Neural progenitor cell (in vitro differentiated cells): ENCODE results near the gene PRRG4. TPM values are rescaled to one million over a fixed set of nuclear protein-coding genes. Genes with fewer than 3 reads are reported as not detected.

Experiments used
- DNase-seq: peaks from one replicate; pipeline ENCODE4 v3.0.0-alpha.2; 2016; ENCODE audit warnings: low spot score
- H2AFZ ChIP-seq: fragments of 200-600 bp; sonication (generic); replicated peaks from 2 replicates; pipeline ENCODE4 v1.6.1; 2016; ENCODE audit warnings: antibody characterized with exemption
- H3F3A ChIP-seq: fragments of 200-600 bp; sonication (generic); 2 replicates; pipeline ENCODE4 v1.6.1; 2016; ENCODE audit warnings: antibody characterized with exemption, low read depth
- H3K27ac ChIP-seq: fragments of 200-600 bp; sonication (generic); 2 replicates; pipeline ENCODE4 v1.5.1; 2016; ENCODE audit warnings: mild to moderate bottlenecking
- H3K27me3 ChIP-seq: fragments of 200-600 bp; sonication (generic); 2 replicates; pipeline ENCODE4 v1.6.1; 2016; ENCODE audit warnings: mild to moderate bottlenecking, moderate library complexity
- H3K36me3 ChIP-seq: fragments of 200-600 bp; sonication (generic); 2 replicates; pipeline ENCODE4 v1.5.1; 2016
- H3K4me1 ChIP-seq: fragments of 200-600 bp; sonication (generic); 2 replicates; pipeline ENCODE4 v1.6.1; 2016; ENCODE audit warnings: mixed run types
- H3K4me2 ChIP-seq: fragments of 200-600 bp; sonication (generic); 2 replicates; pipeline ENCODE4 v1.6.1; 2016
- H3K4me3 ChIP-seq: fragments of 200-600 bp; sonication (generic); 2 replicates; pipeline ENCODE4 v1.5.1; 2016
- H3K79me2 ChIP-seq: fragments of 200-600 bp; sonication (generic); 2 replicates; pipeline ENCODE4 v1.6.1; 2016; ENCODE audit warnings: low read depth
- H3K9ac ChIP-seq: fragments of 200-600 bp; sonication (generic); 2 replicates; pipeline ENCODE4 v1.6.1; 2016
- H3K9me3 ChIP-seq: fragments of 200-600 bp; sonication (generic); 2 replicates; pipeline ENCODE4 v1.5.1; 2016; ENCODE audit warnings: low read depth
- H4K20me1 ChIP-seq: fragments of 200-600 bp; sonication (generic); 2 replicates; pipeline ENCODE4 v1.6.1; 2016; ENCODE audit warnings: low read depth
- H3K27ac Mint-ChIP-seq: 3 replicates; pipeline ENCODE4 v1.8.0; 2021; ENCODE audit warnings: mixed read lengths
- H3K27me3 Mint-ChIP-seq: 2 replicates; pipeline ENCODE4 v1.8.0; 2022; ENCODE audit warnings: low read depth, mild to moderate bottlenecking, inconsistent platforms, moderate library complexity, mixed read lengths; ENCODE audit not compliant: insufficient read depth
- H3K36me3 Mint-ChIP-seq: 3 replicates; pipeline ENCODE4 v1.8.0; 2021; ENCODE audit warnings: mixed read lengths
- H3K4me1 Mint-ChIP-seq: 3 replicates; pipeline ENCODE4 v1.8.0; 2021; ENCODE audit warnings: mixed read lengths
- H3K4me3 Mint-ChIP-seq: 3 replicates; pipeline ENCODE4 v1.8.0; 2021; ENCODE audit warnings: mild to moderate bottlenecking, moderate library complexity, mixed read lengths
- H3K9me3 Mint-ChIP-seq: 3 replicates; pipeline ENCODE4 v1.8.0; 2020; ENCODE audit warnings: mixed read lengths
- CTCF ChIP-seq: fragments of 200-600 bp; sonication (generic); IDR thresholded peaks from 2 replicates; pipeline ENCODE4 v1.5.1; 2017; ENCODE audit warnings: antibody characterized with exemption, mild to moderate bottlenecking
- EZH2 ChIP-seq: fragments of 200-600 bp; sonication (generic); IDR thresholded peaks from 2 replicates; pipeline ENCODE4 v1.6.1; 2017; ENCODE audit warnings: antibody characterized with exemption, mild to moderate bottlenecking, moderate library complexity
- EZH2phosphoT487 ChIP-seq: fragments of 200-600 bp; sonication (generic); IDR thresholded peaks from 2 replicates; pipeline ENCODE4 v1.6.1; 2017; ENCODE audit warnings: antibody characterized with exemption
- total RNA-seq: library from RNA; depleted of rRNA; stranded (reverse); fragments of >200 nt; gene quantifications from 2 replicates; pipeline ENCODE4 v1.2.3, GENCODE V29; 2015; ENCODE audit warnings: low replicate concordance

Gene PRRG4
- total RNA-seq, 1 donor from 2014 or later, result 0.06 TPM

GRCh38 chr11:32792948-32793475 is 36.7 kb upstream of the PRRG4 start:
- Histone ChIP-seq H3K9ac (no peak overlapping the region), H3K27me3 (peaks cover 4% of the 10 kb centered on the region), H3K4me2 (peak overlapping the region; percentile 62), H3K79me2 (no peaks in the 10 kb centered on the region), H3K36me3 (no peaks in the 10 kb centered on the region), H3K4me1 (no peaks in the 10 kb centered on the region), H3K27ac (no peak overlapping the region), H3F3A (no peaks in the 10 kb centered on the region), H2AFZ (peak overlapping the region; percentile 68), H4K20me1 (no peaks in the 10 kb centered on the region), H3K4me3 (peak overlapping the region; percentile 12), H3K9me3 (no peaks in the 10 kb centered on the region)
- DNase-seq, result peak; percentile 57
- peaks cover 2% of the 10 kb centered on the region for H3K27me3 Mint-ChIP-seq
- no peak overlapping the region for H3K4me3 Mint-ChIP-seq
- H3K36me3 Mint-ChIP-seq, result no peaks in the 10 kb centered on the region
- peak; percentile 83 for TF ChIP-seq CTCF
- no peak for TF ChIP-seq EZH2
- H3K27ac Mint-ChIP-seq, result no peak overlapping the region
- H3K4me1 Mint-ChIP-seq, result no peaks in the 10 kb centered on the region
- H3K9me3 Mint-ChIP-seq, result no peaks in the 10 kb centered on the region

- H3K4me2 ChIP-seq, result no peak within 1 kb of the TSS
- Mint-ChIP-seq H3K27me3 (peaks cover 2% of the 10 kb centered on the region), H3K4me3 (no peak within 1 kb of the TSS), H3K36me3 (no peaks in the 10 kb centered on the region), H3K27ac (no peak within 1 kb of the TSS), H3K4me1 (no peaks in the 10 kb centered on the region), H3K9me3 (no peaks in the 10 kb centered on the region)
- H3K27ac ChIP-seq, result no peak within 1 kb of the TSS
- no peaks in the 10 kb centered on the region for H3K36me3 ChIP-seq
- TF ChIP-seq EZH2, result no peak
- TF ChIP-seq CTCF, result no peak
- no peak for TF ChIP-seq EZH2phosphoT487
- H2AFZ ChIP-seq, result no peak within 1 kb of the TSS
- H3K4me1 ChIP-seq, result no peaks in the 10 kb centered on the region
- H3K79me2 ChIP-seq, result no peaks in the 10 kb centered on the region
- no peaks in the 10 kb centered on the region for H4K20me1 ChIP-seq
- no peak within 1 kb of the TSS for H3K9ac ChIP-seq
- no peaks in the 10 kb centered on the region for H3K9me3 ChIP-seq
- H3K27me3 ChIP-seq, result peaks cover 4% of the 10 kb centered on the region
- no peak for DNase-seq
- H3F3A ChIP-seq, result no peaks in the 10 kb centered on the region
- H3K4me3 ChIP-seq, result no peak within 1 kb of the TSS
These were observed 35.3 kb upstream of the PRRG4 start, which contains the start of gene CCDC73 for GRCh38 chr11:32794439-32794838. TSS of gene CCDC73 (minus strand) at chr11:32794662. CDS start at chr11:32760243, 34,419 bp downstream.

- no peaks in the 10 kb centered on the region for H3F3A ChIP-seq
- H3K27me3 Mint-ChIP-seq, result peaks cover 3% of the 10 kb centered on the region
These were observed 33.3 kb upstream of the PRRG4 start for GRCh38 chr11:32796425-32796824.

More at GRCh38 chr11:32796425-32796824, 33.3 kb upstream of the PRRG4 start:
- H3K4me1 ChIP-seq, result no peaks in the 10 kb centered on the region
- no peak for TF ChIP-seq CTCF
- no peak for TF ChIP-seq EZH2
- TF ChIP-seq EZH2phosphoT487, result no peak
- no peak overlapping the region for H2AFZ ChIP-seq
- no peak overlapping the region for H3K4me3 ChIP-seq
- Mint-ChIP-seq H3K9me3 (no peaks in the 10 kb centered on the region), H3K4me1 (no peaks in the 10 kb centered on the region), H3K36me3 (no peaks in the 10 kb centered on the region), H3K4me3 (no peak overlapping the region), H3K27ac (no peak overlapping the region)
- H3K27me3 ChIP-seq, result peaks cover 4% of the 10 kb centered on the region
- DNase-seq, result no peak
- no peaks in the 10 kb centered on the region for H3K36me3 ChIP-seq
- H3K9me3 ChIP-seq, result no peaks in the 10 kb centered on the region
- H3K79me2 ChIP-seq, result no peaks in the 10 kb centered on the region
- H3K4me2 ChIP-seq, result no peak overlapping the region
- H3K9ac ChIP-seq, result no peak overlapping the region
- H4K20me1 ChIP-seq, result no peaks in the 10 kb centered on the region
- no peak overlapping the region for H3K27ac ChIP-seq
